H1 (cell line): ENCODE data around the gene MAGI1. TPM values are rescaled to one million over a fixed set of nuclear protein-coding genes. Genes with fewer than 3 reads are reported as not detected.

Experiments used
- FOSL1 ChIP-seq: IDR thresholded peaks from 2 replicates; pipeline ENCODE4 v1.6.1; 2011; ENCODE audit warnings: mild to moderate bottlenecking, low read depth, low read length, moderate library complexity; ENCODE audit not compliant: insufficient read depth
- GTF2F1 ChIP-seq: IDR thresholded peaks from 2 replicates; pipeline ENCODE4 v1.6.1; 2012; ENCODE audit warnings: low read depth, low read length, improper control_type of control experiment, borderline replicate concordance
- KDM5A ChIP-seq: fragments of 200-600 bp; IDR thresholded peaks from 2 replicates; pipeline ENCODE4 v1.7.1; 2012; ENCODE audit warnings: mild to moderate bottlenecking, low read length, inconsistent platforms, mixed read lengths
- POLR2AphosphoS5 ChIP-seq: IDR thresholded peaks from 2 replicates; pipeline ENCODE4 v1.6.1; 2011; ENCODE audit warnings: low read depth, low read length
- SP1 ChIP-seq: IDR thresholded peaks from 2 replicates; pipeline ENCODE4 v1.6.1; 2011; ENCODE audit warnings: low read depth, low read length
- polyA plus RNA-seq, 7 experiments: library from polyadenylated mRNA; depleted of rRNA in 3 of 7; stranded (reverse) in 5 of 7; unstranded in 2 of 7; fragments of >200 nt in 5 of 7; fragments of 200-250 nt in 2 of 7; gene quantifications; 1 replicate in 5 of 7; 2 replicates in 1 of 7; 4 replicates in 1 of 7; pipeline versions ENCODE4 v1.2.1 to v1.2.3, GENCODE V29; 2011 to 2013; ENCODE audit warnings: missing spikeins in 2 of 7, mixed read lengths in 2 of 7
- total RNA-seq: library from RNA; stranded (reverse); fragmentation: NEBNext Ultra II Directional; extraction: Animal tissue kit (Norgen Biotek cat#: 25700); gene quantifications from 2 replicates; pipeline ENCODE4 v1.2.1, GENCODE V29; 2021

The MAGI1 gene
- total and polyA plus RNA-seq, 2 of the 8 experiments (the other 6 are each of a cell fraction or from before 2014, with no cell fraction given): 19.8 to 78.0 TPM

DNA sequence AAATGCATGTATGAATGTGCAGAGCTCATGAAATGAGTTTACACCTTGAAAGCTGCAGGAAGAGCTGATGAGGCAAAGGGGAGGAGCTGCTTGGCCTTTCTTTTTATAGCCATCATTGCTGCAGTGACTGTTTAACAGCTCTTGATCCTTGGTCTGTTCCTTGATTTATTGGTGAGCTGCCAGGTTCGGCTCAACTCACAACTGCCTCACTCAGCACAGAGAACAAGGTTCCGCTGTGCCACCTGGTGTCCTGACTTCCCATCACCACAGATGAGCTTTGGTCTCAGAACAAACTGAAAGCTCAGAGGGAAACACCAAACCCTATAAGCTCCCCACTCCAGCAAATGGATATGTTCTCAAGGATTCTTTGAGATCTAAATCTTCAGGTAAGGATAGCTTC is 626.1 kb downstream of the MAGI1 start (continued):
- TF ChIP-seq GTF2F1: no peak
- no peak for TF ChIP-seq FOSL1
- no peak for TF ChIP-seq KDM5A
- no peak for TF ChIP-seq POLR2AphosphoS5
- TF ChIP-seq SP1: no peak
- TF ChIP-seq, all 59 proteins: peak for 2
